ENCODE data around the gene YIF1B.

- TF ChIP-seq CTCF (IDR thresholded peaks at IDR 0.05) (no peak), POLR2A (IDR thresholded peaks at IDR 0.05) (no peak)
Measured at GRCh38 chr19:38265921-38266429, 49.8 kb downstream of the YIF1B start.

Data from esophagus squamous epithelium (tissue), 4 donors.